T47D (cell line): ENCODE measurements around the gene LRRC1.

Source experiments
- DNase-seq, 2 experiments: peaks; one replicate each; pipeline versions ENCODE4 v3.0.0 to v3.0.0-alpha.2; 2011 to 2012; ENCODE audit warnings: low read depth in 1 of 2, low spot score in 1 of 2
- JUND ChIP-seq: IDR thresholded peaks from 2 replicates; pipeline ENCODE4 v1.6.1; 2012; ENCODE audit warnings: low read depth
- in situ Hi-C: cut with HindIII; loops from 2 replicates; pipeline ENCODE4 v1.10.0; 2016; ENCODE audit warnings: low sequenced_read_pairs, low pct_unique_long_range_greater_than_20kb

LRRC1 gene

GRCh38 chr6:53794720-53795339, at the start of gene LRRC1:
LRRC1 (plus strand) TSS chr6:53795005; CDS start chr6:53795257, 252 bp downstream.
- DNase-seq = peak; percentile 80 to 94
- in situ Hi-C loops = no loop called here
- peak; percentile 60; the same call in 1 of the 2 replicates for TF ChIP-seq JUND

DNA sequence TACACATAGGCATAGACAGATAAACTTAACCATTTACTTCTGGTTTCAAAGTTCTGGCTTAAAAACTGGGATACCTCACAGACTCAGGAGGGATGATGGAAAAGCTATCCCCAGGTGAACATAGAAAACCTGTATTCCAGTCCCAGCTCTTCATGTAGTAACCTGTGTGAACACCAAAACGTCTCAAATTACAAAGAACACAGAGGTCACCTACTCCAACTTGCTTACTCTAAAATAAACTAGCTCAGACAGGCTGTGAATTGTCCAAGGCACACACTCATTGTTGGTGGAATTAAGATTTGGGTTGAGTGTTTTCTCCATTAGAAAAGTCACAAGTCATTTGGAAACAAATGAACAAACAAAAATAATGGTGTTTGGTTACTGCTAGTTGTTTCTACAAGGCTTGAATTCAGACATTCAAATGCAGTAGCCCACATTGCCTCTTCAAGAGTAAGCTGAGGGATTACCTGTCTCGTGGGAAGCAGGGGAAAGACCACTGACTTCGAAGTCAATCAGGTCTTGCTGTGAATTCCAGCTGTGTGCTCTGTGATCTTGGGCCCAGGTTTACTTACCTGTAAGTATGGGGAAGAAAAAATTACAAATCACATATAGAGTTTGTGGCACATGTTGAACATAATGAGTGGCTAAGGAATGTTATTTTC, 48.2 kb upstream of the LRRC1 start:
- in situ Hi-C loops = no loop called here
- no peak for TF ChIP-seq JUND
- peak; percentile 26 to 70 for DNase-seq

DNA sequence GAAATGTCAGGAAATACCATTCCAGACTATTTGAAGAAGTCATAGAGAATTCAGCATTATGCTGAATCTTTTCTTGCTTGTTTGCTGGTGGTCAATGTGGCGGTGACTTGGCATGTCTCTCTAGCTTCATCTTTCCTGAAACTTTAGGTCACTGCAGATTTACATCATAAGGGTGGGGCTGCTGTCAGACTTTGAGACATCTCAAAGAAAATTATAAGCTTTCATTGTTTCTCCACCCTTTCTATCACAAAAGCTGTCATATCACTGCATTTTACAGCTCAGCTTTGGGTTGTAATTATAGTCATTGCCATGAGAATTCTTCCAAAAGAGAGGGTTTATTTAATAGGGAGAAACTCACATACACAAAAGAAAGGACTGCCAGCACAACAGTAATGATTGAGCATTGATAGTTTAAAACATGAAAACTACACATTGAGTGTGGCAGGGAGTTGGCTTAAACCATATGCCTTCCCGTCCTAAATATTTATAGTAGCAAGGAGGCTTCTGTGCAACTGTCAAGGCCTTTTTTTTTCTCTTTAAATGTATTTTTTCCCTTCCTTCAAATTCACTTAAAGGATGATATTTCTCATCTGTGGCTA, 44.7 kb upstream of the LRRC1 start:
- in situ Hi-C loops = no loop called here
- DNase-seq = no peak
- no peak for TF ChIP-seq JUND

GRCh38 chr6:53751417-53751816, 43.4 kb upstream of the LRRC1 start:
- DNase-seq = no peak
- in situ Hi-C loops = no loop called here
- no peak for TF ChIP-seq JUND

DNA sequence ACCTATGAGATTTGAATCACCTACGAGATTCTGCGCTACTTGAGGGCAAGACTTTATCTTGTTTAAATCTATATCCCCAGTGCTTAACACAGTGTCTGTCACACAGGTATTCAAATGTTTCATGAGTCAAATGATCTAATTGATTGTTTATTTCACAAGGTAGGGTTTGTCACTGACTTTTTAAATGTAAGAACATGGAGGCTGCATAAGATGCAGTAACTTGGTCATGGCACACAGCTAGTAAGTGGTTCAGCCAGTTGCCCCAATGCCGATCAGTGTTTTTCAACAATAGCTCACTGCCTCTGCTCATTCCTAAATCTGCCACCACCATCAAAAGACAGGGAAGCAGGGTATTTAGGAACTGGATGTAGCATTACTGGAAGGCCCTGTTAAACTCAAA, 42.4 kb upstream of the LRRC1 start:
- in situ Hi-C loops = no loop called here
- TF ChIP-seq JUND = no peak
- DNase-seq = no peak

- no peak for DNase-seq
- in situ Hi-C loops = no loop called here
- no peak for TF ChIP-seq JUND
Observed at GRCh38 chr6:53752856-53753255, 41.9 kb upstream of the LRRC1 start.

- no peak for DNase-seq
- in situ Hi-C loops = no loop called here
- no peak for TF ChIP-seq JUND
Observed at GRCh38 chr6:53754330-53754729, 40.5 kb upstream of the LRRC1 start.

DNA sequence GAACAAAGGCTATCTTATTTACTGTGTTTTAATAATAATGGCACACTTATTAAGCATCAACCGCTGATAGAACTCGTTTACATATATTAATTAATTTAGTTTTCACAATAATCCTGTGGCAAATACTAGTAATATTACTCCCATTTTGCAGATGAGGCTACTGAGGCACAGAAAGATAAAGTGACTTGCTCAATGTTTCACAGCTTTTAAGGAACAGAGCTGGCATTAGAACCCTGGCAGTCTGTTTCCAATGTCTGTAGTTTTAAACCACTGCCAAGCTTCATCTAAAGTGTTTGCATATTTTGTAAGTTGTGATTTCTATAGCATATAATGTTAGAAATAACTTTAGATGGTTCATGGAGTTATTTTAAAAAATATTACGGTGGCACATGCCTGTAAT, 38.4 kb upstream of the LRRC1 start:
- in situ Hi-C loops = no loop called here
- no peak for DNase-seq
- no peak for TF ChIP-seq JUND

GRCh38 chr6:53758496-53758895, 36.3 kb upstream of the LRRC1 start:
- no peak for DNase-seq
- TF ChIP-seq JUND = no peak
- in situ Hi-C loops = no loop called here

DNA sequence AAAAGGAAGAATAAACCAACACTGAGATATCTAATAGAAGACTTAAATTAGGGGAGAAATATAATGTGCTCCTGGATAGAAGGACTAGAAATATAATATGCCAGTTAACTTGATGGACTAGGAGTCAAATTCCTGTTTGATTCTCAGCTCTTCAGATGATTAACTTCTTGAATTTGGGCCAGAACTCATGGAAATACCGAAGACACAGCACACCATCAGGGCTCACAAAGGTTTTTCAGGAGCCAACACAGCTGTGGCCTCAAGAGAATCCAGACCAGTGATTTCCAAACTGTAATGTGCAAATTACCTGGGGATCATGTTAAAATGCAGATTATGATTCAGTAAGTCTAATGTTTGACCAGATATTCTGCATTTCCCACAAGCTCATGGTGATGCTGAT, 33.8 kb upstream of the LRRC1 start:
- no peak for DNase-seq
- in situ Hi-C loops = no loop called here
- TF ChIP-seq JUND = no peak

- DNase-seq = peak in 1 of 2 experiments; percentile 32
- TF ChIP-seq JUND = no peak
- in situ Hi-C loops = no loop called here
Observed at GRCh38 chr6:53765270-53765669, 29.5 kb upstream of the LRRC1 start.

DNA sequence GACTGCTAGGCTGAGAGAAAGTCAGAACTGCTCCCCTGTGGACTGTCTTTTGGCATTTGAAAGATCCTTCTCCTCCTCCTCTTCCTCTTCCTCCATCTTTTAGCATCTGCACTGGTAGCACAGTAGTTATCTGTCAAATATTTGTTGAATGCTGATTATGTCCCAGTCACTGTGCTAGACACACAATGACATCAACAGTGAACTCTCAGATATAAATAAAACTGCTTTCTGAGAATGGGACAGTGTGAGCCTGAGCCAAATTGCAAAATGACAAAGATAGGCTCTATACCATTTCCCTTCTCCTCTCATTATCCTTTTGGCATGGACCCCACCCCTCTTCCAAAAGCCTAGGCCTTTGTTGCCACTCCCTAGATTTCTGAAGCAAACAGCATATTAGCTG, 27.9 kb upstream of the LRRC1 start:
- in situ Hi-C loops = no loop called here
- no peak for DNase-seq

DNA sequence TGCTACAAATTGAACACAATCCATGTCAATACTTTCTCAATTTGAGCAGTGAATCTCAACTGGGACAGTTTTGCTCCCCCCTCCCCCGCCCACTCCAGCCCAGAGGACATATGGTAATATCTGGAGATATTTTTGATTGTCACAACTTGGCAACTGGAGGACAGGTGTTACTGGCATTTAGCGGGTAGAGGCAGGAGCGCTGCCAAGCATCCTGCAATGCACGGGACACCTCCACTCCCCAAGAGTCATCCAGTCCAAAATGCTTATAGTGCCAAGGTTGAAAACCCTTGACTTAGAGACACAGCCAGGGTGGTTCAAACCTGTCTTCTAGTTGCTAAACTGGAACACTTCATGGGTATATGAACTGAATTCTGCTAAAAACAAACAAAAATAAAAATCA, 26.9 kb upstream of the LRRC1 start:
- in situ Hi-C loops = no loop called here
- TF ChIP-seq JUND = no peak
- DNase-seq = no peak

More for the DNA sequence above, 27.9 kb upstream of the LRRC1 start:
- no peak for TF ChIP-seq JUND
